Adrenal gland (tissue), 5 donors: Measurements from ENCODE around the gene DPY19L3.

ENCODE experiments used
- POLR2A ChIP-seq, 2 donors: fragments of 450-650 bp; IDR thresholded peaks; one replicate each; pipeline ENCODE4 v1.6.1; 2017; ENCODE audit warnings: antibody characterized with exemption in 2 of 2, mild to moderate bottlenecking in 2 of 2, moderate library complexity in 1 of 2
- TF ChIP-seq, protein P1 (sequence below), 6 experiments: fragments of 450-650 bp in 4 of 6; fragments of 200-600 bp in 2 of 6; sonication (generic) in 1 of 6; IDR thresholded peaks; 1 replicate in 5 of 6; 2 replicates in 1 of 6; pipeline versions ENCODE4 v1.5.1 to v1.8.0; 2016 to 2021; ENCODE audit warnings: antibody characterized with exemption in 6 of 6, mild to moderate bottlenecking in 2 of 6, moderate library complexity in 1 of 6
- donor health status: DM: no; HTN: no; CAD: no.

- TF ChIP-seq, protein P1, sequence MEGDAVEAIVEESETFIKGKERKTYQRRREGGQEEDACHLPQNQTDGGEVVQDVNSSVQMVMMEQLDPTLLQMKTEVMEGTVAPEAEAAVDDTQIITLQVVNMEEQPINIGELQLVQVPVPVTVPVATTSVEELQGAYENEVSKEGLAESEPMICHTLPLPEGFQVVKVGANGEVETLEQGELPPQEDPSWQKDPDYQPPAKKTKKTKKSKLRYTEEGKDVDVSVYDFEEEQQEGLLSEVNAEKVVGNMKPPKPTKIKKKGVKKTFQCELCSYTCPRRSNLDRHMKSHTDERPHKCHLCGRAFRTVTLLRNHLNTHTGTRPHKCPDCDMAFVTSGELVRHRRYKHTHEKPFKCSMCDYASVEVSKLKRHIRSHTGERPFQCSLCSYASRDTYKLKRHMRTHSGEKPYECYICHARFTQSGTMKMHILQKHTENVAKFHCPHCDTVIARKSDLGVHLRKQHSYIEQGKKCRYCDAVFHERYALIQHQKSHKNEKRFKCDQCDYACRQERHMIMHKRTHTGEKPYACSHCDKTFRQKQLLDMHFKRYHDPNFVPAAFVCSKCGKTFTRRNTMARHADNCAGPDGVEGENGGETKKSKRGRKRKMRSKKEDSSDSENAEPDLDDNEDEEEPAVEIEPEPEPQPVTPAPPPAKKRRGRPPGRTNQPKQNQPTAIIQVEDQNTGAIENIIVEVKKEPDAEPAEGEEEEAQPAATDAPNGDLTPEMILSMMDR (IDR thresholded peaks at IDR 0.05): no peak
- no peak for TF ChIP-seq POLR2A (IDR thresholded peaks at IDR 0.05)
These were observed 22.0 kb downstream of the DPY19L3 start for GRCh38 chr19:32427536-32427935.
